Esophagus squamous epithelium (tissue), 4 donors: ENCODE measurements around the gene PFDN6.

Source experiments
- CTCF ChIP-seq, 6 experiments: fragments of 450-650 bp in 4 of 6; fragments of 200-600 bp in 2 of 6; sonication (generic) in 2 of 6; IDR thresholded peaks; one replicate each; pipeline ENCODE4 v1.5.1; 2016 to 2019; ENCODE audit warnings: antibody characterized with exemption in 6 of 6, mild to moderate bottlenecking in 4 of 6, moderate library complexity in 4 of 6
- POLR2A ChIP-seq, 4 donors: fragments of 450-650 bp; IDR thresholded peaks; one replicate each; pipeline ENCODE4 v1.6.1; 2017; ENCODE audit warnings: antibody characterized with exemption in 4 of 4, mild to moderate bottlenecking in 4 of 4, moderate library complexity in 3 of 4

GRCh38 chr6:33316603-33317418 lies 27.4 kb downstream of the PFDN6 start:
- TF ChIP-seq POLR2A (IDR thresholded peaks at IDR 0.05) (no peak), CTCF (IDR thresholded peaks at IDR 0.05) (no peak)
